ENCODE measurements around the gene IRGM.

- TF ChIP-seq TCF12 (IDR thresholded peaks at IDR 0.05; ENCODE audit: low read depth), result no peak
- TF ChIP-seq CEBPB (IDR thresholded peaks at IDR 0.05), result no peak
- TF ChIP-seq RAD21 (IDR thresholded peaks at IDR 0.05; ENCODE audit: low read depth), result no peak
- TF ChIP-seq EP300 (IDR thresholded peaks at IDR 0.05; ENCODE audit: borderline replicate concordance), result no peak
- no peak for TF ChIP-seq TAF1 (IDR thresholded peaks at IDR 0.05; ENCODE audit: low read depth)
- TF ChIP-seq MAX (IDR thresholded peaks at IDR 0.05), result no peak
- no peak for TF ChIP-seq YY1 (IDR thresholded peaks at IDR 0.05; ENCODE audit: low read depth)
- no peak for TF ChIP-seq TEAD4 (IDR thresholded peaks at IDR 0.05)
- TF ChIP-seq NFIC (IDR thresholded peaks at IDR 0.05), result no peak
- no peak for TF ChIP-seq REST (IDR thresholded peaks at IDR 0.05; ENCODE audit: low read depth)
- TF ChIP-seq USF1 (IDR thresholded peaks at IDR 0.05), result no peak
Observed at GRCh38 chr5:150815010-150815409, 31.3 kb upstream of the IRGM start.

Measured in Ishikawa (cell line).